Measurements from ENCODE around the gene ANGPTL4.
"Not testable (repeated sequence)": the region's sequence is repeated elsewhere in the genome, so short reads cannot be mapped to it uniquely, and the experiment has no call there.

Gene ANGPTL4

GRCh38 chr19:8363803-8364771 is at the start of gene ANGPTL4:
ANGPTL4 (plus strand) TSS chr19:8364155; CDS start chr19:8364322, 167 bp downstream.
- peak; percentile 50 to 57 for DNase-seq (ENCODE audit: low read depth in 2 of 2)

- DNase-seq (ENCODE audit: low read depth in 2 of 2): not testable (repeated sequence)
Measured at GRCh38 chr19:8314981-8315640, 48.8 kb upstream of the ANGPTL4 start.

GRCh38 chr19:8316351-8317125 is 47.4 kb upstream of the ANGPTL4 start:
- DNase-seq (ENCODE audit: low read depth in 2 of 2): no peak

GRCh38 chr19:8318835-8319234 is 45.1 kb upstream of the ANGPTL4 start:
- DNase-seq (ENCODE audit: low read depth in 2 of 2): not testable (repeated sequence)

GRCh38 chr19:8319807-8320520 is 44.0 kb upstream of the ANGPTL4 start:
- no peak for DNase-seq (ENCODE audit: low read depth in 2 of 2)

GRCh38 chr19:8320564-8321066 is 43.3 kb upstream of the ANGPTL4 start:
- DNase-seq (ENCODE audit: low read depth in 2 of 2): no peak

- peak; percentile 93 to 94 for DNase-seq (ENCODE audit: low read depth in 2 of 2)
Measured at GRCh38 chr19:8321067-8321985, 42.6 kb upstream of the ANGPTL4 start, which contains the start of the genes NDUFA7 and RPS28. NDUFA7 (minus strand) TSS chr19:8321375; CDS start chr19:8321358, 17 bp downstream. RPS28 (plus strand) TSS chr19:8321496; CDS start chr19:8321531, 35 bp downstream.

GRCh38 chr19:8321986-8322637 is 41.8 kb upstream of the ANGPTL4 start:
- no peak for DNase-seq (ENCODE audit: low read depth in 2 of 2)

GRCh38 chr19:8322638-8322997 is 41.3 kb upstream of the ANGPTL4 start:
- no peak for DNase-seq (ENCODE audit: low read depth in 2 of 2)

GRCh38 chr19:8323781-8324185 is 40.2 kb upstream of the ANGPTL4 start:
- no peak for DNase-seq (ENCODE audit: low read depth in 2 of 2)

- no peak for DNase-seq (ENCODE audit: low read depth in 2 of 2)
Measured at GRCh38 chr19:8324186-8325050, 39.5 kb upstream of the ANGPTL4 start.

- no peak for DNase-seq (ENCODE audit: low read depth in 2 of 2)
Measured at GRCh38 chr19:8325454-8325853, 38.5 kb upstream of the ANGPTL4 start.

- no peak for DNase-seq (ENCODE audit: low read depth in 2 of 2)
Measured at GRCh38 chr19:8329996-8330395, 34.0 kb upstream of the ANGPTL4 start.

GRCh38 chr19:8331263-8331845 is 32.6 kb upstream of the ANGPTL4 start:
- no peak for DNase-seq (ENCODE audit: low read depth in 2 of 2)

GRCh38 chr19:8332976-8333766 is 30.8 kb upstream of the ANGPTL4 start:
- no peak for DNase-seq (ENCODE audit: low read depth in 2 of 2)

GRCh38 chr19:8333767-8334457 is 30.0 kb upstream of the ANGPTL4 start:
- no peak for DNase-seq (ENCODE audit: low read depth in 2 of 2)
